ENCODE data around the gene LRRK1. TPM values are rescaled to one million over a fixed set of nuclear protein-coding genes. Genes with fewer than 3 reads are reported as not detected.

Gene LRRK1
- total and polyA plus RNA-seq, 2 of the 13 experiments (the other 11 are each of a cell fraction or from before 2014, with no cell fraction given) = 0.13 to 1.2 TPM

DNA sequence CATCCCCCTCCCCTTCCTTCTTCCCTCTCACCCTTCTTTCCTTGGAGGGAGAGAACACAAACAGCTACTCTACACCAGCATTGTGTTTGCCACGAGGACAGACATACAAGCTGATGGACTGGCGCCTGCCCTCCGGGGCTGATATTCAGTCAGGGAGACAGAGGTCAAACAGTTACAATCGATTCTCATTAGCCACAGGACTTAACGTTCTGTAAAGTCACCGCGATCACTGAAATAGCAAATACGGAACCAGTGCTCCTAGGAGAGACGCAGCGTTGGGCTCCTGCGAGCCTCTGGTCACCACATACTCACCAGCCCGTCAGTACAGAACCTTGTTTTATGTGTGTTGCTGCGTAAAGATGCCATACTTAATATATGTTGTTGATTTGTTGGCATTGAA, 108.8 kb downstream of the LRRK1 start (continued):
- TF ChIP-seq ELF3 (CRISPR knock-in tag; IDR thresholded peaks at IDR 0.05) (no peak), ZNF264 (CRISPR knock-in tag; IDR thresholded peaks at IDR 0.05) (no peak), SAP130 (CRISPR knock-in tag; IDR thresholded peaks at IDR 0.05; ENCODE audit: low read depth) (peak; percentile 29; the same call in 1 of the 2 replicates), MYPOP (CRISPR knock-in tag; IDR thresholded peaks at IDR 0.05) (no peak), MIER3 (CRISPR knock-in tag; IDR thresholded peaks at IDR 0.05; ENCODE audit: borderline replicate concordance) (no peak), KMT2B (CRISPR knock-in tag; IDR thresholded peaks at IDR 0.05) (no peak), CHD2 (IDR thresholded peaks at IDR 0.05; ENCODE audit: low read depth, low read length) (no peak), CBX5 (CRISPR knock-in tag; IDR thresholded peaks at IDR 0.05; ENCODE audit: borderline replicate concordance) (no peak), ZBTB44 (CRISPR knock-in tag; IDR thresholded peaks at IDR 0.05) (no peak), SMC3 (IDR thresholded peaks at IDR 0.05; ENCODE audit: low read length) (no peak), GMEB1 (CRISPR knock-in tag; IDR thresholded peaks at IDR 0.05; ENCODE audit: borderline replicate concordance) (no peak), ZNF512B (CRISPR knock-in tag; IDR thresholded peaks at IDR 0.05; ENCODE audit: borderline replicate concordance) (no peak)
- TF ChIP-seq, protein P1, sequence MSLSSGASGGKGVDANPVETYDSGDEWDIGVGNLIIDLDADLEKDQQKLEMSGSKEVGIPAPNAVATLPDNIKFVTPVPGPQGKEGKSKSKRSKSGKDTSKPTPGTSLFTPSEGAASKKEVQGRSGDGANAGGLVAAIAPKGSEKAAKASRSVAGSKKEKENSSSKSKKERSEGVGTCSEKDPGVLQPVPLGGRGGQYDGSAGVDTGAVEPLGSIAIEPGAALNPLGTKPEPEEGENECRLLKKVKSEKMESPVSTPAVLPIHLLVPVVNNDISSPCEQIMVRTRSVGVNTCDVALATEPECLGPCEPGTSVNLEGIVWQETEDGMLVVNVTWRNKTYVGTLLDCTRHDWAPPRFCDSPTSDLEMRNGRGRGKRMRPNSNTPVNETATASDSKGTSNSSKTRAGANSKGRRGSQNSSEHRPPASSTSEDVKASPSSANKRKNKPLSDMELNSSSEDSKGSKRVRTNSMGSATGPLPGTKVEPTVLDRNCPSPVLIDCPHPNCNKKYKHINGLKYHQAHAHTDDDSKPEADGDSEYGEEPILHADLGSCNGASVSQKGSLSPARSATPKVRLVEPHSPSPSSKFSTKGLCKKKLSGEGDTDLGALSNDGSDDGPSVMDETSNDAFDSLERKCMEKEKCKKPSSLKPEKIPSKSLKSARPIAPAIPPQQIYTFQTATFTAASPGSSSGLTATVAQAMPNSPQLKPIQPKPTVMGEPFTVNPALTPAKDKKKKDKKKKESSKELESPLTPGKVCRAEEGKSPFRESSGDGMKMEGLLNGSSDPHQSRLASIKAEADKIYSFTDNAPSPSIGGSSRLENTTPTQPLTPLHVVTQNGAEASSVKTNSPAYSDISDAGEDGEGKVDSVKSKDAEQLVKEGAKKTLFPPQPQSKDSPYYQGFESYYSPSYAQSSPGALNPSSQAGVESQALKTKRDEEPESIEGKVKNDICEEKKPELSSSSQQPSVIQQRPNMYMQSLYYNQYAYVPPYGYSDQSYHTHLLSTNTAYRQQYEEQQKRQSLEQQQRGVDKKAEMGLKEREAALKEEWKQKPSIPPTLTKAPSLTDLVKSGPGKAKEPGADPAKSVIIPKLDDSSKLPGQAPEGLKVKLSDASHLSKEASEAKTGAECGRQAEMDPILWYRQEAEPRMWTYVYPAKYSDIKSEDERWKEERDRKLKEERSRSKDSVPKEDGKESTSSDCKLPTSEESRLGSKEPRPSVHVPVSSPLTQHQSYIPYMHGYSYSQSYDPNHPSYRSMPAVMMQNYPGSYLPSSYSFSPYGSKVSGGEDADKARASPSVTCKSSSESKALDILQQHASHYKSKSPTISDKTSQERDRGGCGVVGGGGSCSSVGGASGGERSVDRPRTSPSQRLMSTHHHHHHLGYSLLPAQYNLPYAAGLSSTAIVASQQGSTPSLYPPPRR (CRISPR knock-in tag; IDR thresholded peaks at IDR 0.05; ENCODE audit: borderline replicate concordance) = no peak
- TF ChIP-seq, protein P2, sequence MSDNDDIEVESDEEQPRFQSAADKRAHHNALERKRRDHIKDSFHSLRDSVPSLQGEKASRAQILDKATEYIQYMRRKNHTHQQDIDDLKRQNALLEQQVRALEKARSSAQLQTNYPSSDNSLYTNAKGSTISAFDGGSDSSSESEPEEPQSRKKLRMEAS (IDR thresholded peaks at IDR 0.05) = peak; percentile 28; the same call in 1 of the 2 replicates
- TF ChIP-seq, protein P3, sequence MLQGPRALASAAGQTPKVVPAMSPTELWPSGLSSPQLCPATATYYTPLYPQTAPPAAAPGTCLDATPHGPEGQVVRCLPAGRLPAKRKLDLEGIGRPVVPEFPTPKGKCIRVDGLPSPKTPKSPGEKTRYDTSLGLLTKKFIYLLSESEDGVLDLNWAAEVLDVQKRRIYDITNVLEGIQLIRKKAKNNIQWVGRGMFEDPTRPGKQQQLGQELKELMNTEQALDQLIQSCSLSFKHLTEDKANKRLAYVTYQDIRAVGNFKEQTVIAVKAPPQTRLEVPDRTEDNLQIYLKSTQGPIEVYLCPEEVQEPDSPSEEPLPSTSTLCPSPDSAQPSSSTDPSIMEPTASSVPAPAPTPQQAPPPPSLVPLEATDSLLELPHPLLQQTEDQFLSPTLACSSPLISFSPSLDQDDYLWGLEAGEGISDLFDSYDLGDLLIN (CRISPR knock-in tag; IDR thresholded peaks at IDR 0.05; ENCODE audit: borderline replicate concordance) = no peak
